Activated CD8-positive, alpha-beta memory T cell treated with anti-CD3 and anti-CD28 coated beads, Interleukin-2, amount 50 U/mL, for 24 hours (primary cell): ENCODE data around the gene SLFN12L.

Experiments used
- DNase-seq: peaks from one replicate; pipeline ENCODE4 v3.0.0-alpha.2; 2020; ENCODE audit errors: extremely low read depth

The SLFN12L gene

GRCh38 chr17:35432176-35433074, 105.1 kb downstream of the SLFN12L start, which contains the start of gene SLFN12:
Gene SLFN12 (minus strand): TSS chr17:35432500. CDS start chr17:35423028, 9,472 bp downstream.
- no peak for DNase-seq

GRCh38 chr17:35429702-35430101, 107.8 kb downstream of the SLFN12L start:
- DNase-seq = no peak

GRCh38 chr17:35428229-35428628, 109.2 kb downstream of the SLFN12L start:
- no peak for DNase-seq

- DNase-seq = no peak
These were observed 113.7 kb downstream of the SLFN12L start for GRCh38 chr17:35423761-35424160.
